ENCODE data around the gene RBM39. TPM values are rescaled to one million over a fixed set of nuclear protein-coding genes. Genes with fewer than 3 reads are reported as not detected.
"Not testable (repeated sequence)": the region's sequence is repeated elsewhere in the genome, so short reads cannot be mapped to it uniquely, and the experiment has no call there.

Gene RBM39
- total RNA-seq, 1 donor from 2014 or later, result 515 TPM

DNA sequence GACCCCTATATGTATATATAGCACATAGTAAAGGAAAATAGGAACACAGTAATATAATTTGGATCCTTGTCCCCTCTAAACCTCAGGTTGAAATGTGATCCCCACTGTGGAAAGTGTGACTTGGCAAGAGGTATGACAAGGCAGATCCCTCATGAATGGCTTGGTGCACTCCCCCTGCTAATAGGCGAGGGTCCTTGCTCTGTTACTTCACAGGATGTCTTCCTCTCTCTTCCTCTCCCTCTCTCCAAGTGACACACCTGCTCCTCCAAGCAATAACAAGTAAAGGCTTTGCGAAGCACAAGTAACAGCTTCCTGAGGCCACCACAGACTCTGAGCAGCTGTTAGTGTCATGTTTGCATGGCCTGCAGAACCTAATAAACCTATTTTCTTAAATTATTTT is 26.4 kb downstream of the RBM39 start:
- H3K4me1 Mint-ChIP-seq (ENCODE audit: low read depth), result peaks cover 2% of the 10 kb centered on the region
- DNase-seq (ENCODE audit: low spot score, unreplicated experiment), result no peak
- H3K9me3 Mint-ChIP-seq (ENCODE audit: low read depth), result no peaks in the 10 kb centered on the region
- peak overlapping the region; percentile 58 for H3K27ac Mint-ChIP-seq
- H3K36me3 Mint-ChIP-seq (ENCODE audit: insufficient read depth), result peaks cover 40% of the 10 kb centered on the region
- H3K4me3 Mint-ChIP-seq (ENCODE audit: low read depth), result no peak overlapping the region
- TF ChIP-seq, protein P1, sequence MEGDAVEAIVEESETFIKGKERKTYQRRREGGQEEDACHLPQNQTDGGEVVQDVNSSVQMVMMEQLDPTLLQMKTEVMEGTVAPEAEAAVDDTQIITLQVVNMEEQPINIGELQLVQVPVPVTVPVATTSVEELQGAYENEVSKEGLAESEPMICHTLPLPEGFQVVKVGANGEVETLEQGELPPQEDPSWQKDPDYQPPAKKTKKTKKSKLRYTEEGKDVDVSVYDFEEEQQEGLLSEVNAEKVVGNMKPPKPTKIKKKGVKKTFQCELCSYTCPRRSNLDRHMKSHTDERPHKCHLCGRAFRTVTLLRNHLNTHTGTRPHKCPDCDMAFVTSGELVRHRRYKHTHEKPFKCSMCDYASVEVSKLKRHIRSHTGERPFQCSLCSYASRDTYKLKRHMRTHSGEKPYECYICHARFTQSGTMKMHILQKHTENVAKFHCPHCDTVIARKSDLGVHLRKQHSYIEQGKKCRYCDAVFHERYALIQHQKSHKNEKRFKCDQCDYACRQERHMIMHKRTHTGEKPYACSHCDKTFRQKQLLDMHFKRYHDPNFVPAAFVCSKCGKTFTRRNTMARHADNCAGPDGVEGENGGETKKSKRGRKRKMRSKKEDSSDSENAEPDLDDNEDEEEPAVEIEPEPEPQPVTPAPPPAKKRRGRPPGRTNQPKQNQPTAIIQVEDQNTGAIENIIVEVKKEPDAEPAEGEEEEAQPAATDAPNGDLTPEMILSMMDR (IDR thresholded peaks at IDR 0.05; ENCODE audit: unreplicated experiment), result no peak
- H3K27me3 Mint-ChIP-seq, result no peaks in the 10 kb centered on the region

DNA sequence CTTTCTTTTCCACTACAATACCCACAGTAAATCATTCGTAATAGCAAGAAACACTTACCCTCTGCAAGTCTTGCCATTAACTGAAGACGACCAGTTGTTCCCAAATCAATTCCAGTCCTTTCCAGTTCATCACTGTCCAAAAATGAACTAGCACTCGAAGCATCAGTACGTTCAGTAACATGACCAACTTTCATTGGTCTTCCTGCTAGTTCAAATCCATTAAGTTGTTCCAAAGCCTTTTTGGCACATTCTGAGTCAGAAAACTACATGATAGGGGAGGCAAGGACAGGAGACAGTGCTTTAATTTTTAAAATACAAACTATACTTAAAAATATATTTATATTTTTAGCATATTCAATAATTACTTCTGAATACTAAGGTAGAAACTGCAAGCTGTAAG is 27.9 kb downstream of the RBM39 start:
- no peaks in the 10 kb centered on the region for H3K27me3 Mint-ChIP-seq
- H3K4me3 Mint-ChIP-seq (ENCODE audit: low read depth), result no peak overlapping the region
- DNase-seq (ENCODE audit: low spot score, unreplicated experiment), result no peak
- H3K4me1 Mint-ChIP-seq (ENCODE audit: low read depth), result peaks cover 5% of the 10 kb centered on the region
- TF ChIP-seq, protein P1 (IDR thresholded peaks at IDR 0.05; ENCODE audit: unreplicated experiment), result no peak
- H3K36me3 Mint-ChIP-seq (ENCODE audit: insufficient read depth), result peaks cover 36% of the 10 kb centered on the region
- no peak overlapping the region for H3K27ac Mint-ChIP-seq
- H3K9me3 Mint-ChIP-seq (ENCODE audit: low read depth), result no peaks in the 10 kb centered on the region

DNA sequence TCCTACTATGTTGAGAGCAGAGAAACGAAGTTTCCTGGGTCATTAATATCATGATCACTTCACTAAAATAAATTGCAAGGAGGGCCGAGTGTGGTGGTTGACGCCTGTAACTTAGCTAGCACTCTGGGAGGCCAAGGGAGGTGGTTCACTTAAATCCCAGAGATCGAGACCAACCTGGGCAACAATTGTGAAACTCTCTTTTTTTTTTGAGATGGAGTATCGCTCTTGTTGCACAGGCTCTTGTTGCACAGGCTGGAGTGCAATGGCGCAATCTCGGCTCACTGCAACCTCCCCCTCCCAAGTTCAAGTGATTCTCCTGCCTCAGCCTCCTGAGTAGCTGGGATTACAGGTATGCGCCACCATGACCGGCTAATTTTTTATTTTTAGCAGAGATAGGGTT is 28.9 kb downstream of the RBM39 start:
- H3K27ac Mint-ChIP-seq, H3K27me3 Mint-ChIP-seq: not testable (repeated sequence)

DNA sequence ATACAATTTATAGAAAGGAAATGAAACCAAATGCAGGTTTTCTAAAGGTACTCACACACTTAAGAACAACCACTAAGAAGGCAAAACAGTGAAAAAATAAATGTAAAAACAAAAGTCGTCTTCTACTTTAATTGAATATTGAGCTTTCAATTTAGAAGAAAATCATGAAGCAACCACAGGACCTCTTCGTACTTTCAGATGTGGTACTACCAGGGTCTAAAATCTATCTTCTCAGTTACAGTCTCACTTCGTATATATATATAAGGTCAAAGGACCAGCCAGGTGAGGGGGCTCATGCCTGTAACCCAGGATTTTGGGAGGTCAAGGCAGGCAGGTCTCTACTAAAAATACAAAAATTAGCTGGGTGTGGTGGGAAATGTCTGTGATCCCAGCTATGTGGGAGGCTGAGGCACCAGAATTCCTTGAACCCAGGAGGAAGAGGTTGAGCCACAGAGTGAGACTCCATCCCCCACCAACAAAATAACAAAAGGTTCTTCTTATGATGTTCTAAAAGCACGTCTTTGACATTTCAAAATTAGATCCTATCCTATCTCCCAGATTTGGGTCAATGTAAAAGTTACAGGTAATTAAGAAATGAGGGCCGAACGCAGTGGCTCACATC is 30.4 kb downstream of the RBM39 start:
- H3K27me3 Mint-ChIP-seq, result no peaks in the 10 kb centered on the region
- H3K4me1 Mint-ChIP-seq (ENCODE audit: low read depth), result peaks cover 5% of the 10 kb centered on the region
- H3K4me3 Mint-ChIP-seq (ENCODE audit: low read depth), result no peak overlapping the region
- H3K27ac Mint-ChIP-seq, result peak overlapping the region; percentile 87
- no peaks in the 10 kb centered on the region for H3K9me3 Mint-ChIP-seq (ENCODE audit: low read depth)
- DNase-seq (ENCODE audit: low spot score, unreplicated experiment), result no peak
- TF ChIP-seq, protein P1 (IDR thresholded peaks at IDR 0.05; ENCODE audit: unreplicated experiment), result no peak
- H3K36me3 Mint-ChIP-seq (ENCODE audit: insufficient read depth), result peaks cover 30% of the 10 kb centered on the region

More for the DNA sequence above, 28.9 kb downstream of the RBM39 start:
- H3K36me3 Mint-ChIP-seq (ENCODE audit: insufficient read depth), result peaks cover 35% of the 10 kb centered on the region
- H3K9me3 Mint-ChIP-seq (ENCODE audit: low read depth); H3K4me1 Mint-ChIP-seq (ENCODE audit: low read depth); H3K4me3 Mint-ChIP-seq (ENCODE audit: low read depth); DNase-seq (ENCODE audit: low spot score, unreplicated experiment): not testable (repeated sequence)

DNA sequence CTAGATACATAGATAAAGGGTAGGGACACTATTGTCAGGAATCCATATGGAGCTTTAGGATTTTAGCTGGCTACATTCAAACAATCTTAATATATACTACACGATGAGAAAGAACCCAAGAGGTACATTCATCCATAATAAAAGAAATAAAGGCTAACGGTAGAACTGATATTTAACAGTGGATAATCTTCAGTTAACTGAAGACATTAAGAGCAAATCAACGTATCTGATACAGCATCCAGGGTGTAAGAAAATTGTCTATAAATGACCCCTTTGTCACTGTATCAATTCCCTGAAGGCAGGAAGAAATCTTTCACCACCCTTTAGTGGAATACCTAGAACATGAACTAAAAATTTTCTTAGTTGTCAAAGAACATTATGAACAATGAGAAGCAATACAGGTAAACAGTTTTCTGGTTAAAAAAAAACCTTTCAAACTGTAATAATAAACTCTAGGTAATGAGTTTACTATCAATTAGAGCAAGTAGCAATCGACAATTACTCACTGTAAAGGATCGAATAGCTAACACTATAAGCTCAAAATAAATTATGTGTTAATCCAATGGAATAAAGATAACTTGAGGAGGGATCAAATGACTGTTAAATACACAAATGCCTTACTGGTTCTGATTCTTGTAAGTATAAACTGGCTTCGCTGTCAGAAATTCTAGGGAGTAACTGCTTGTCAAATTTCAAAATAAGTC is 31.0 kb downstream of the RBM39 start:
- no peak for DNase-seq (ENCODE audit: low spot score, unreplicated experiment)
- H3K36me3 Mint-ChIP-seq (ENCODE audit: insufficient read depth), result peaks cover 30% of the 10 kb centered on the region
- no peak overlapping the region for H3K4me3 Mint-ChIP-seq (ENCODE audit: low read depth)
- no peaks in the 10 kb centered on the region for H3K27me3 Mint-ChIP-seq
- TF ChIP-seq, protein P1 (IDR thresholded peaks at IDR 0.05; ENCODE audit: unreplicated experiment), result no peak
- H3K27ac Mint-ChIP-seq, result peak overlapping the region; percentile 87
- H3K4me1 Mint-ChIP-seq (ENCODE audit: low read depth), result peaks cover 5% of the 10 kb centered on the region
- H3K9me3 Mint-ChIP-seq (ENCODE audit: low read depth), result no peaks in the 10 kb centered on the region

DNA sequence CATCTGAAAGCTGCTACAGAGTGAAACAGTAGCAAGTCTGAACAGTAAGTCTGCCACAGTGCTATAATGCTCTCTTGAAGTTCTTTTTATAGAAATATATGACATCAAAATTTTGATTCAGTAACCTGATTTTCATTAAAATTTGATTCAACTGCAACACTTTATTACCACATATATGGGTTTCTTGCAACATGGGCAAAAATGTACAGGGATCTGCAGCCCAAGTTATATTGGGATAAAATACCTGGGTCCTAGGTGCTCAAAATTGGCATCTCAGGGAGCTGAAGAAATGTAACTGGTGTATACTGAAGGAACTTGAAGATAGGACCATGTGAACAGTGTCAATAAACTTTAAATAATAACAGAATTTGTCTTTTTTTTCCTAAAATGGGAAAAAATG is 32.0 kb downstream of the RBM39 start:
- DNase-seq (ENCODE audit: low spot score, unreplicated experiment), result no peak
- TF ChIP-seq, protein P1 (IDR thresholded peaks at IDR 0.05; ENCODE audit: unreplicated experiment), result no peak
- H3K4me1 Mint-ChIP-seq (ENCODE audit: low read depth), result peaks cover 5% of the 10 kb centered on the region
- H3K9me3 Mint-ChIP-seq (ENCODE audit: low read depth), result no peaks in the 10 kb centered on the region
- no peak overlapping the region for H3K4me3 Mint-ChIP-seq (ENCODE audit: low read depth)
- no peak overlapping the region for H3K27ac Mint-ChIP-seq
- no peaks in the 10 kb centered on the region for H3K27me3 Mint-ChIP-seq
- H3K36me3 Mint-ChIP-seq (ENCODE audit: insufficient read depth), result peaks cover 28% of the 10 kb centered on the region

Data from progenitor cell of endocrine pancreas (in vitro differentiated cells).